HG03571 (cell line): ENCODE results near the gene CTSE.

Experiments
- ATAC-seq: cut with Tn5 transposase; IDR thresholded peaks from one replicate; pipeline ENCODE4 v1.9.1; 2021; ENCODE audit not compliant: unreplicated experiment

Gene CTSE

DNA sequence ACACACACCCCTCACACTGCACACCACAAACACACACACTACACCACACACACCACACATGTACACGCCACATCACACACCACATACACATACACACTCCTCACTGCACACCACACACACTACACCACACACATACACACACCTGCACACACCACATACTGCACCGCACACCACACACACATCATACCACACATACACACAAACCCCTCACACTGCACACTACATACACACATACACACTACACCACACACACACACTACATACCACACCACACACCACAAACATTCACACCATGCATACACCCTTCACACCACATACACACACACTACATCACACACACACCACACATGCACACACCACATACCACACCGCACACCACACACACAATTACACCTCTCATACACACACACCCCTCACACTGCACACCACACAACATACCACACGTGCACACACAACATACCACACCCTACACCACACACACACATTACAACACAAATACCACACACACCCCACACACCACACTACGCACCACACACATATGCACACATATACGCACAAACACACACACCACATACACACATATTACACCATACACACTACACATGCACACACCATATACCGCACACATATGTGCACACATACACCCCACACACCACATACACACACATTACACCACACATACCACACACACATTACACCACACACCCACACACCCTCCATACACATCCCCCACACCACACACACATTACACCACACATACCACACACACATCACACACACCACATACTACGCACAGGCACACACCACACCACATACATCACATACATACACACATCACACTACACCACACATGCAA, 50.1 kb downstream of the CTSE start:
- no peak for ATAC-seq

DNA sequence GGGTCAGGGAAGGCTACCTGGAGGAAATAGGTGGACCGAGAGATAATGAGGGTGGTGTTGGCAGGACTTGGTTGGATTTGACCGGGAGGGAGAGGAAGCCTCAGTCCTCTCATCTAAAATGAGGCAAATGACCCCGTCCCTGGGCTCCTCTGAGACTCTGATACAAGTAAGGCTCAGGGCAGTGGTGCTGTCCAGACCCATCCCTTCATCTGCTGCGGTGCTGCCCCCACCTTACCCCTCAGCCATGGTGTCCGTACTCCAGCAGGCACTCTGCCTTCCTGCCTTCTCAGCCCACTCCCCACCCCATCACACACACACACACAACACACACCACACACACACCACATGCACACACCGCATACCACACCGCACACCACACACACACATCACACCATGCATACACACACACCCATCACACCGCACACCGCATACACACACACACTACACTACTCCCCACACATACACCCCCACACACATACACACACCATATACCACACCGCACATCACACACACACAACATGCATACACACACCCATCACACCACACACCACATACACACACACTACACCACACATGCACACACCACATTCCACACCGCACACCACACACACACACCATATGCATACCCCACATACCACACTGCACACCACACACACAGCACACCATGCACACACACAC, 51.1 kb downstream of the CTSE start:
- ATAC-seq, result no peak

DNA sequence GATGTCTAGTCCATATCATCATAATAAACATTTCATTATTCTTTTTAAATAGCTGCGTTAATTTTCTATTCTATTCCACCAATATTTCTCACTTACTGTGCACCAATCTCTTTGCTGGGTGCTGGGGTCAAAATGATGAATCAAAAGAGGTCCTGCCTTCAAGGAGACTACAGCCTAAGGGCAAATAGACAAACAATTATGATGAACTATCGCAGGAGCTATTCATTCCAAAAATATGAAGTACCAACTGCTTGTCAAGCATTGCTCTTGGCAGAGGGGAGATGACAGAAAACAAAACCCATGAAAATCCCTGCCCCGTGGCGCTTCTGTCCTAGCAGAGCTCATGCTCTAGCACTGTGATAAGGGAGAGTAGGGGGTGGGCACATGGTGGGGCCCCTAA, 51.6 kb downstream of the CTSE start:
- ATAC-seq, result no peak

DNA sequence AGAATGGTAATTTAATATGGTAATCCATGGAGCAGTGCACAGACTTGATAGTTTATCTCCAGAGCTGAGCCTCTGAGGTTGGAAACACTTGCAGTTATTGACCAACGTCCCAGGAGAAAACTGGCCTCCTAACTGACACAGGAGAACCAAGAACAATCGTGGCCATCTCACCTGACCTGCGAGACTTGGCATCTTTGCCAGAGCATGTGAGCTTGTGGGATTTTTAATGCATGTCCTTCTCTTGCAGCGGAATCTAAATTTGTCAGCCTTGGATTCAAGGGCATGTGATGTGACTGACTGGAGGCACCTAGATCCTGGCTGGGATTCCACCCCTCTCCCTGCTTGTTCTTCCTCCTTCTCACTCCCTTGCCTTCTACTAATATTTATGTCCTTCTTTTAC, 52.6 kb downstream of the CTSE start:
- ATAC-seq, result no peak

DNA sequence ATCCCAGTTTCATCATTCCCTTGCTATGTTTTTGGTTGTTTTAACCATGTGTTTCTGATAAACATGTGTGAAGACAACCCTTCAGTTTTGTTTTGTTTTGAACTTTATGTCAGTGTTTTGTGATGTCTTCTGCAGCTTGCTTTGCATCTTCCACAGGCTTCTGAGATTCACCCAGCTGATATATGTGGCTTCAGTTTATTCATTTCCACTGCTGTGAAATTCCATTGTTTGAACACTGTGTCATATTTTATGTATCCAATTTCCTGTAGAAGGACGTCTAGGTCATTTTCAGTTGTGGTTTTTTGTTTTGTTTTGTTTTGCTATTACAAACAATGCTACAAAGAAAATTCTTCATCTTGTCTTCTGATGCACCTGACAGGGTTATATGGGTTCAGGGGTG, 53.2 kb downstream of the CTSE start:
- no peak for ATAC-seq

DNA sequence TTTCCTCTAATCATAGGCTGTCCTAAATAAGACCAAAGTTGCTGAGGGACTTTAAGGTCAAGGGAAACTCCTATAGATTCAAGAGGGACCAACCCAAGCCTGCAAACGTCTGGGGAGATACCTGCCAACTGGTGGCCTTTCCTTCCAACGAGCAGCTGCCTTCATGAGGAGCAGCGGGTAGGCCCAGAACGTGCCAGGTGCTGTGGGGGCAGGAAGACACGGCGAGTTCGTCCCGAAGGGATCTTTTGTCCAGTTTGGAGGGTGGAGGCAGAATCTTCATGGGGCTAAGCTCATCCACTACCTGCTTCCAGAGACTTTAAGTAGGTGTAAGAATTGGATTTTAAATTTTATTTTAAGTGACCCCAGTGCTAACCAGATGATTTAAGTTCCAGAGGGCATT, 54.5 kb downstream of the CTSE start:
- ATAC-seq, result no peak

DNA sequence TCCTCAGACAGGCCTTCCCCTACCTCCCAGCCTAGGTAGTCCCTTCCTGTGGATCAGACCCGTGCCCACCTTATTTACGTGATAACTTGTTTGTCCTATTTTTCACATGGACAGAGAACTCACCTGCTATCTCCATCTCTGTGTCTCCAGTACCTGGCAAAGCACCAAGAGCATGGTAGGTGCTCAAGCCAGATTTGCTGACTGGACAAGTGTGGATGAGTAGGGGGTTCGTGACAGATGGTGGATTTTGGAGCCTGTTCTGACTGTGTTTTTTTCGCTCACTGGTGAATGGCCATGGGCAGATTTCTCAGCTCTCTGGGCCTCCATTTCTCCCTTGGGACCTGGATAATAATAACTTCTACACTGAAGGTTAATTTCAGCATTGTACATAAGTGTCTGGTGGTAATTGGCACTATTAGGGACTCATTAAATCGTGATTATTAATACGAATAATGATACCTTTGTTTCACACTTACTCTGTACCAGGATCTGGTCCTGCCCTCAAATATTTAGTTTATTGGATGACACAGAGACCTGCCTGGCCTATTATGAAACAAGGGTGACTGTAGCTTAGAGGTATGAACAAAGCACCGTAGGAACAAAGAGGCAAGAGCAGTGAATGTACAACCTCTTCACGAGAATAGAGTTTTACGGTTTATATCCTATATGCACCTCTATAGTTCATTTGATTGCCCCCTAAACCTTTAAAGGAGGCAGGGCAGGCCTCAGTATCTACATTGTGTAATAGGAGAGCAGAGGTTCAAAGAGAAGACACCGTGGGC, 56.0 kb downstream of the CTSE start:
- no peak for ATAC-seq

DNA sequence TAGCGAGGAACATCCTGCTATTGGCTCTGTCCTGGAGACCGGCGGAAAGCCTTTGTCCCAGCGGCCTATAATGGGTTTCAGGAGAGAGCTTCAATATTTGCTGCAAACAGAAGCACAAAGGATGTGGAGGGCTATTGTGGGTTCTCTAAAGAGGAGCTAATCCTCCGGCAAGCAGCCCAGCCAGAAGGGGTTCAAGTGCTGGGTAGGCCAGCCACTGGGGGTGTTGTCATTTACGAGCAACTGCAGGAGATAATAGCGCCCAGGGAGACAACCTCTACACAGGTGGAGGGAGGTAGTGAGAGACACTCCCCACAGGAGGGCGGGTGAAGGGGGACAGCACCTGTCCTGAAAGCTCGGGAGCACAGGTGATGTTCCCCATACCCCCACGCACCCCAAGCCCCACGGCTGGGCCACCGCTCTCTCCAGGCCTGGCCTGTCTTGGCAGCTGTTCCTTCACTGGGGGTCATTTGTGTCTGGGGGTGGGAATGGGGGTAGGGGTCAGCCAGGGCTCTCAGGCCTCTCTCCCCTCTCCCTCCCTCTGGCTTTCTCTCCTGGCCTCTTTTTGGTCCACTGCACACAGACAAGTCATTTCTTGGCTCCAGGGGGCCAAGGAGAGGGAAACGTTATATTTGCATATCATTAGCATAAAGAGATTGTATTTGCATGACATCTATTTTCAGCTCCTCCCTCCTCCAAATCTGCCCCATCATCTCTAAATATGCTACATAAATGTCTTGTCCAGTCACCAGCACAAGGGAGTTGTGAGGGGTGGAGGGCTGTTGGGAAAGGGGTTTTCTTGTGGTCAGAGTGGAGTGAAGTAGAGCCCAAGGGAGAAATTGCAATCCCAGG, 58.4 kb downstream of the CTSE start:
- ATAC-seq, result no peak

DNA sequence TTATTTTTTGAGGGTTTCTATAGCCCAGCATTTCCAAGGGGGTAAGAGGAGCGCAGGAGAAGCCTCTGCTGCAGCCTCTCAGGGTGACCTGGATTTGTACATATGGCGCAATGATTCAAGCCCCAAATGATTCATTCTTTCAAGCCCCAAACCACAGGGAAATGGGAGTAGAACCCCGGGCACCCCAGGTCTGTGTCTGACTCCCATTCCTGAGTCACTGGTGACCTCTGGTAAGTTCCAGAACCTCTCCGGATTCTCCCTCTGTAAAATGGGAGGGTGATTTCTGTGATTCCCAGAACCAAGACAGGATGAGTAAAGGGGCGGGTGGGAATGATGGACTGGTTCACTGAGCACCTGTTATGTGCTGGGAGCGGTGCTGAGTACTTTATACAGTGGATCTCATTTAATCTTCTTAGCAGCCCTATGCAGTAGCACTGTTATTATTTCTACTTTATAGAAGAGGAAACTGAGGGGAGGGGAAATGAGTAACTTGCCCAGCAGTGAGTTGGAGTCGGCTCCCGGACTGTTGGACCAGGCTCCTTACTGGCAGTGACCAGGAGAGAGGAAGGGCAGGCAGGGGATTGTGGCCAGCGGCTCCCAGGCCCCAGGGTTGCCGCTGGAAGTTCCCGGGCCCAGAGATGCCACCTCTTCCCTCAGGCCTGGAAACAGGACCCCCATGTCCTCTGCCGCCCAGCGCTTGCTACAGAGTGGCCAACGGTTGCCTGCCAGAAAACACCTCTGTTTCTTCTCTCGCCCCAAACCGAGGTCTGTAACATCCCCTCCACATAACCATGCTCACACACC, 60.1 kb downstream of the CTSE start:
- ATAC-seq, result no peak

DNA sequence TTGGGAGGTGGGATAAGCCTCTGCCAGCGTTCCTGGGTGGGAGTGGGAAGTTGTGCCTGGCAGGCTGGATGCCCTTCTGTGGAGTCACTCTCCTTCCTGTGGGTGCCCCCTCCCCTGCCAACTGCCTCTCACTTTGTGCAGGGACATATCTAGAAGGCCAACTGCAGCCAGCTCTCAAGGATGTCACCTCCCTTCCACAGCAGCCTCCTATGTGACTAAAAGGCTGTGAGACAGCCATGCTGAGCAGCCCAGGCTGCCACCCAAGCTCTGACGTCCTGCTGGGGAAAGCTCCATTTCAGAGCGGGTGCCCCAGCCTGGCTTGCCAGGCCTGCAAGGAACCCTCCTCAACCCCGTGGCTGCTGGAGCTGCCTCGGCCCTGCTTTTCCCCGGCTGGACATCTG, 60.9 kb downstream of the CTSE start:
- no peak for ATAC-seq

DNA sequence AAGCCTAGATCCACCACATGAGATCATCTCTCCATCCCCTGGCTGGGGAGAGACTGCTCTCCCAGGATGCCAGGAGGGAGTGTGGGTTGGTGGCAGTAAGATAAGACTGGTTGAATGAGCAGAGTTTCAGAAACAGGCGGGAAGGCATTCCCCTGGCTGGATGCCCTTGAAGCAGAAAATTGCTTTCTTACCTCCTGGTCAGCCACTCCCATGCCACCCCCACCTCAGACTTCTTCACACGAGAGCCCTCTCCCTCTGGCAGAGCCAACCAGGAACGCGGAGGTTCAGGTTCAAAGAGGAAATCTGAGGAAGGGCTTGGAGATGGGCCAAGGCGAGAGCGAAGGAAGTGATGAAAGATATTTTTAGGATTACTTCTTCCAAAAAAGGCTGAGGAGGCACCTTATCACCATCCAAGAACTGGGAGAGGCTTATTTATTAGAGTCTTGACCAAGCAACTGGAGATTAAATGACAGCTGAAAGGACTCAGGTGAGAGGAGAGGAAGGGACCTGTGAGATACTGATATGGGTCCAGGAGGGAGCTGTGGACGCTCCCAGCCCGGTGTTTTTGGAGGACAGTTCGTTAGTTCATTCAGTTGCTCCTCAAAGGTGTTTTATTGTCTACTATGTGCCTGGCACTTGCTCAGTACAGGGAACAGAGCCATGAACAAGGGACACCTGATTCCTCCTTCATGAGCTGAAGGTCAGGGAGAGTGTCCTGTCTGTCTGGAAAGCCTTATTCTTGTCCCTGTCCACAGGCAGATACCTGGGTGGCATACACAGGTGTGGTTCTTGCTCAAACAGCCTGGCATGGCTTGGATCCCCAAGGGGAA, 61.5 kb downstream of the CTSE start:
- no peak for ATAC-seq

DNA sequence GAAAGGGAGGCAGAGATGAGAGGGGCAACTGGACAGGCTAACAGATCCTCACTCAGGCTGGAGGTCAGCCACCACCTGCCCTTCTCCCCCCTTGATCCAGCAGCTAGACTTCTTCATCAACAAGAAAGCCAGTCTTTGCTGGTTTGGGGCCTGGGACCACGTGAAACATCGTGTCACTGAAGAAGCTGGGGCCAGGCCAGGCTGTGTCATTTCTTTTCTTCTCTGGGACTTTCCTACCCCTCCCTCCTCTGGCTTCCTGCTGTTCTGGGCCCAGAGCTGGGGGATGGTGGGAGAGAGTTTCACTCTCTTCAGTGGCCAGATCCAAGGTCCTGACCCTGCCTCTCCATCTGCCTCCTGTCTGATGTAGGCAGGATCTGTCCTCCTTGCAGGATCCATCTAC, 62.3 kb downstream of the CTSE start:
- ATAC-seq, result no peak

DNA sequence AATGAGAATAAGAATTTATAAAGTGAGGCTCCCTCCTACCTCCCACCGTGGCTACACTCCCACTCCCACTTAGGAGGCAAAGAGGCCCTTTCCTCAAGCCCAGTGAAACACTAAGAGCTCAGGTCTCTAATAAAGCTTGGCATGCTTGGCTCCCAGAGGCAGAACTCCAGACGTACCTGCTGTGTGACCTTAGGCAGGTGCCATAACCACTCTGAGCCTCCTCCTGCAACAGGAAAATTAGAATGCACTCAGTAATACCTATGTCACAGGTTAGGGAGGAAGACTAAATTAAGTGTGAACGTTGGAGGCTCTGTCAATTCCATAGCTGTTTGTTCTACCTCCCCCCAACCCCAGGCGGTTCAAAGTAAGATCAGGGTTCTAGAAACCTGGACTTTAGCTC, 63.9 kb downstream of the CTSE start:
- no peak for ATAC-seq
